SU-DHL-6 (cell line): Measurements from ENCODE around the gene DPP6.
A peak's percentile ranks its signal among the peaks of the same experiment; 100 is the strongest.

Experiments
- H2AFZ ChIP-seq: fragments of 200-600 bp; sonication (generic); 2 replicates; pipeline ENCODE4 v1.6.1; 2014; ENCODE audit warnings: low read depth, mild to moderate bottlenecking, moderate library complexity, mixed read lengths, antibody characterized with exemption, low read length; ENCODE audit not compliant: severe bottlenecking
- H3F3A ChIP-seq: fragments of 200-600 bp; shearing (Covaris generic); 2 replicates; pipeline ENCODE4 v1.6.0; 2016; ENCODE audit warnings: antibody characterized with exemption, mild to moderate bottlenecking; ENCODE audit not compliant: insufficient read depth
- H3K27ac ChIP-seq: fragments of 200-600 bp; sonication (generic); 2 replicates; pipeline ENCODE4 v1.5.1; 2016; ENCODE audit warnings: low read depth, mild to moderate bottlenecking, low read length, moderate library complexity, mixed read lengths
- H3K27me3 ChIP-seq: fragments of 200-600 bp; sonication (generic), shearing (Covaris generic); 2 replicates; pipeline ENCODE4 v1.6.0; 2014; ENCODE audit warnings: mild to moderate bottlenecking, low read length
- H3K36me3 ChIP-seq: fragments of 200-600 bp; sonication (generic); 2 replicates; pipeline ENCODE4 v1.6.1; 2014; ENCODE audit warnings: mild to moderate bottlenecking, low read length, mixed read lengths
- H3K4me2 ChIP-seq: fragments of 300-600, 200-600 bp; shearing (Covaris generic), sonication (generic); 2 replicates; pipeline ENCODE4 v1.6.0; 2014; ENCODE audit warnings: low read length, low read depth, mild to moderate bottlenecking; ENCODE audit not compliant: poor library complexity, severe bottlenecking
- H3K4me3 ChIP-seq: fragments of 200-600 bp; sonication (generic); 2 replicates; pipeline ENCODE4 v1.5.1; 2014; ENCODE audit warnings: antibody characterized with exemption, low read length, mild to moderate bottlenecking, mixed read lengths; ENCODE audit not compliant: insufficient read depth, poor library complexity, severe bottlenecking
- H3K79me2 ChIP-seq: fragments of 200-600 bp; sonication (generic); 2 replicates; pipeline ENCODE4 v1.6.1; 2014; ENCODE audit warnings: mild to moderate bottlenecking, low read length, moderate library complexity; ENCODE audit not compliant: insufficient read depth
- H3K9ac ChIP-seq: fragments of 200-600 bp; sonication (generic); 2 replicates; pipeline ENCODE4 v1.7.0; 2014; ENCODE audit warnings: mild to moderate bottlenecking, low read length
- H3K9me2 ChIP-seq: fragments of 200-600 bp; sonication (generic); replicated peaks from 2 replicates; pipeline ENCODE4 v1.6.1; 2014; ENCODE audit warnings: low read length; ENCODE audit not compliant: insufficient read depth
- H3K9me3 ChIP-seq: fragments of 200-600 bp; sonication (generic); 2 replicates; pipeline ENCODE4 v1.6.1; 2014; ENCODE audit warnings: low read length, mixed read lengths; ENCODE audit not compliant: insufficient read depth
- H4K20me1 ChIP-seq: fragments of 200-600 bp; sonication (generic); 2 replicates; pipeline ENCODE4 v1.6.1; 2014; ENCODE audit warnings: low read depth, mild to moderate bottlenecking, antibody characterized with exemption, low read length, moderate library complexity, mixed read lengths
- EZH2phosphoT487 ChIP-seq: fragments of 200-600 bp; sonication (generic), shearing (Covaris generic); conservative IDR thresholded peaks from 2 replicates; pipeline ENCODE4 v1.6.1; 2018; ENCODE audit warnings: mild to moderate bottlenecking, antibody characterized with exemption, low read length, moderate library complexity, mixed read lengths
- TF ChIP-seq, protein P1 (sequence below): fragments of 200-600 bp; sonication (generic); IDR thresholded peaks from one replicate; pipeline ENCODE4 v1.5.1; 2017; ENCODE audit warnings: antibody characterized with exemption, mild to moderate bottlenecking, low read length, moderate library complexity; ENCODE audit not compliant: insufficient read depth, poor library complexity, severe bottlenecking

DPP6 gene

DNA sequence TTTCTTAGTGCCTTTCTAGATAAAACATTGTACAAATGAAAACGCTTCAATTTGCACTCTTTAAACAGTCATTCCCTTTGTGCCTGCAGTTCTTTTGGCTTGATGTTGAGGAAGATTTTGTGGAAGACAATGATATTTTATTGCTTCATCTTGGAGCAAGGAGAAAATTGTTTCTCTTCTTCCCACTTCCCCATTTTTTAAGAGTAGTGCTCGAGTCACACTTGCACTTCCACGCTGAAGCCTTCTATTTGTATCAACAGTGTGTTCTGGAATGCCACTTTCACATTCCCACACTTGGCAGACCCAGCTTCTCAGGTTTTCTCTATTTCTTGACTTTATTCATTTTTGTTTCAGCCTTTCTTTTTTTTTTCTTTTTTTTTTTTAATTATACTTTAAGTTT, 581.4 kb downstream of the DPP6 start:
- Histone ChIP-seq H3K27ac (no peak overlapping the region), H4K20me1 (no peaks in the 10 kb centered on the region), H3K79me2 (no peaks in the 10 kb centered on the region), H3K4me2 (no peak overlapping the region), H3K36me3 (no peaks in the 10 kb centered on the region), H3K4me3 (no peak overlapping the region), H3F3A (no peaks in the 10 kb centered on the region), H3K9me2 (no peaks in the 10 kb centered on the region), H2AFZ (no peak overlapping the region), H3K27me3 (no peaks in the 10 kb centered on the region), H3K9ac (no peak overlapping the region), H3K9me3 (no peaks in the 10 kb centered on the region)
- TF ChIP-seq EZH2phosphoT487: no peak
- TF ChIP-seq, protein P1, sequence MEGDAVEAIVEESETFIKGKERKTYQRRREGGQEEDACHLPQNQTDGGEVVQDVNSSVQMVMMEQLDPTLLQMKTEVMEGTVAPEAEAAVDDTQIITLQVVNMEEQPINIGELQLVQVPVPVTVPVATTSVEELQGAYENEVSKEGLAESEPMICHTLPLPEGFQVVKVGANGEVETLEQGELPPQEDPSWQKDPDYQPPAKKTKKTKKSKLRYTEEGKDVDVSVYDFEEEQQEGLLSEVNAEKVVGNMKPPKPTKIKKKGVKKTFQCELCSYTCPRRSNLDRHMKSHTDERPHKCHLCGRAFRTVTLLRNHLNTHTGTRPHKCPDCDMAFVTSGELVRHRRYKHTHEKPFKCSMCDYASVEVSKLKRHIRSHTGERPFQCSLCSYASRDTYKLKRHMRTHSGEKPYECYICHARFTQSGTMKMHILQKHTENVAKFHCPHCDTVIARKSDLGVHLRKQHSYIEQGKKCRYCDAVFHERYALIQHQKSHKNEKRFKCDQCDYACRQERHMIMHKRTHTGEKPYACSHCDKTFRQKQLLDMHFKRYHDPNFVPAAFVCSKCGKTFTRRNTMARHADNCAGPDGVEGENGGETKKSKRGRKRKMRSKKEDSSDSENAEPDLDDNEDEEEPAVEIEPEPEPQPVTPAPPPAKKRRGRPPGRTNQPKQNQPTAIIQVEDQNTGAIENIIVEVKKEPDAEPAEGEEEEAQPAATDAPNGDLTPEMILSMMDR: no peak

DNA sequence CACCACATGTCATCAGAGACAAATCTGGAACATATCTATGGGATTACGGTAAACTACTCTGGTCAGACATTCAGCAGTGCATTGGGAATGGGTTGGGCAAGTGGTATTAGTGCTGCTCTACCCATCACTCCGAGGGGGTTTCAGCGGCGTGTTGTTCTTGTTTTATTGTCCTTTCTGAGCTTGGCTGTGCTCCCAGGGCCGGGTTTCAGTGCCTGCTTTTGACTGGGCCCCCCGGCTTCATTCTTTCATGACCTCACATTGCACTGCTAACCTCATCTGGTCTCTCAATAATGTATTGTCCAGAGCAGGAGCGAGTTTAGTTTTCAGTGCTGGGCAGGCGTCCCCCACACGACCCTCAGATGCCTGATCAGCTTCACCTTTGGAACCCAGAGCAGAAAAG, 586.1 kb downstream of the DPP6 start:
- H3K36me3 ChIP-seq: no peaks in the 10 kb centered on the region
- no peak overlapping the region for H3K27ac ChIP-seq
- TF ChIP-seq, protein P1: no peak
- TF ChIP-seq EZH2phosphoT487: no peak
- no peak overlapping the region for H3K4me2 ChIP-seq
- no peak overlapping the region for H2AFZ ChIP-seq
- H3K27me3 ChIP-seq: no peaks in the 10 kb centered on the region
- H3K79me2 ChIP-seq: no peaks in the 10 kb centered on the region
- no peaks in the 10 kb centered on the region for H3K9me3 ChIP-seq
- H3K9me2 ChIP-seq: no peaks in the 10 kb centered on the region
- no peaks in the 10 kb centered on the region for H4K20me1 ChIP-seq
- H3K4me3 ChIP-seq: no peak overlapping the region
- no peak overlapping the region for H3K9ac ChIP-seq
- H3F3A ChIP-seq: no peaks in the 10 kb centered on the region

DNA sequence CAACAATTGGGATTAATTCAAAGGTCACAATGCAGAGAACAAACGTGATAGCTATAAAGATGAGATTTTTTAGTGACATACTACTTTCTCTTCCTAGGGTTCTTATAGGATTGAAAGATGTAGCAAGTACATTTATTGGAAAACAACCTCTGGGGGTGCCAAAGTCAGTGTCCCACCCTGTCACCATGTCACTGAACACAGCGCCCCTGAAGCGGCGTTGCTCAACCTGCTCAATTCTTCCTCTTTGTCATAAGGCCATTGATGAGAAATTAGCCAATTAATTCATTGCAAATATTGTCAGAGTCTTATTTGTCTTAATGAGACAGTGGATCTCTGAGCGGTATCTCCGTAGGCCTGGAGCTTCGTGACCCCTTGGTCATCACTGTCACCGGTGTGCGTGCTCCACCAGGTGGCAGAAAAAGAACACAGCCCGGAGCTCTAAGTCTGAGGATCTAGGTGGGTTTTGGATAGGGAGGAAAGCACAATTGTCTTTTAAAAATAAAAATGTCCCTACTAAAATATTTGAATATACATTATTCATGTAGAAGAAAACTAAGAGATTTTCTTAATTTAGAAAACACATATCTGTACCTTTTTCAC, 588.2 kb downstream of the DPP6 start:
- TF ChIP-seq EZH2phosphoT487: no peak
- TF ChIP-seq, protein P1: peak; percentile 26
- no peaks in the 10 kb centered on the region for H4K20me1 ChIP-seq
- no peak overlapping the region for H3K4me2 ChIP-seq
- no peak overlapping the region for H3K27ac ChIP-seq
- H3F3A ChIP-seq: no peaks in the 10 kb centered on the region
- no peaks in the 10 kb centered on the region for H3K9me3 ChIP-seq
- no peaks in the 10 kb centered on the region for H3K27me3 ChIP-seq
- H3K9me2 ChIP-seq: no peaks in the 10 kb centered on the region
- no peak overlapping the region for H3K4me3 ChIP-seq
- no peaks in the 10 kb centered on the region for H3K36me3 ChIP-seq
- no peak overlapping the region for H3K9ac ChIP-seq
- no peaks in the 10 kb centered on the region for H3K79me2 ChIP-seq
- H2AFZ ChIP-seq: no peak overlapping the region
